HG02588 (cell line): ENCODE data around the gene EMP2.

Experiments used
- ATAC-seq: cut with Tn5 transposase; IDR thresholded peaks from one replicate; pipeline ENCODE4 v1.9.1; 2021; ENCODE audit warnings: mild to moderate bottlenecking, moderate library complexity; ENCODE audit not compliant: unreplicated experiment

Gene EMP2

DNA sequence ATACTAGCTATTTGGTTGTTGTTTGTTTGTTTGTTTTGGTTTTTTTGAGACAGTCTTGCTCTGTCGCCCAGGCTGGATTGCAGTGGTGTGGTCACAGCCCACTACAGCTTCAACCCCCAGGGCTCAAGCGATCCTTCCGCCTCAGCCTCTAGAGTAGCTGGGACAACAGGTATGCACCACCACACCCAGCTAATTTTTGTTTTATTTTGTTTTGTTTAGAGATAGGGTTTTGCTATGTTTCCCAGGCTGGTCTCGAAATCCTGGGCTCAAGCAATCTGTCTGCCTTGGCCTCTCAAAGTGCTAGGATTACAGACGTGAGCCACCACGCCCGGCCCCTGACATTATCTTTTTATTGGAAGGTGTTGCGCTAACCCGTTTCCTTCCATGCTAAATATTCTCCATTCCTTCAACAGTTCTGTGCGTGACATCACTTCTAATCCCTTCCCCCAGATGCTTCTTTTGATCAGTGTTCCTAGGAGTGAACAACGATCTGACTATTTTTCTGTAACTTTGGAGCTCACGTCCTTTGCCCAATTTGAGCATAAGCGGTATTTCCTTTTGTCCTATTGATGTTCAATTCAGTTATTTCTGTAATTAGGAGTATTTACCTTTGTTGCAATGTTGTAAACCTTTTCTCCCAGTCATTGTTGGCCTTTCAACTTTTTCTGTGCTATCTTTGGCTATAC, 30.2 kb upstream of the EMP2 start:
- ATAC-seq = no peak

DNA sequence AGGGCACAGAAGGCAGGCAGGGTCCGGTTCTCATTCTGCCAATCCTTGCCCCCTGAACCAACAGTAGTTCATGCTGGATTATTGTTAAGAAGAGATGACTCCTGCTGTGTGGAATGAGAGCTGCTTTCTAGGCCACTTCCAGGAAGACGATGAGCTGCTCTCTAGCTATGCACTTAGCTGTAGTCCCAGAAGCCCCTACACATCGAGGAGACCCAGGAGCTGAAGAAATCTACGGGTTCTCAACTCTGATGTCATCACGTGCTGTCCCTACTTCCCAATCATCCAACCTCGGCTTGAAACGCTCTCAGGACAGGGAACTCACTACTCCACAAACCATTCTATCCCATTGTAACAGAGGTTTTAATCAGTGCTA, 29.0 kb upstream of the EMP2 start:
- no peak for ATAC-seq

- no peak for ATAC-seq
Observed at GRCh38 chr16:10608687-10609401, 28.4 kb upstream of the EMP2 start.

- no peak for ATAC-seq
Observed at GRCh38 chr16:10607157-10607556, 26.8 kb upstream of the EMP2 start.

DNA sequence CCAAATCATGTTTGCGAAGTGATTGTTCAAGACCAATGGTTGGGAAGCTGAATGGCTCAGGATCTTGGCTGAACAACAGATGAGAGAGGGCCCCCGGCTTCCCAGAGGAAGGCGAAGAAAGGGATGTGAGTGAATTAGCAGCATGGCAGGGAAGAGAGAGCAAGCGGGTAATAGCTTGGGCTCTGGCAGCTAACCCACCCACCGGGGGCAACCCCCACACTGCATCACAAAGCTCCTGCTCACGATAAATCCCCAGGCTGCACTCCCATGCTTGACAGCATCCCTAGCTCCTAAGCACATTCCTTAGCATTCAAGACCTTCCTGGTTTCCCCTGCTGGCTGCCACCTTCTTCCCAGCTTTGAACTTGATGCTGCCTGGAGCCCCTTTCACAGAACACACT, 26.2 kb upstream of the EMP2 start:
- ATAC-seq = no peak

DNA sequence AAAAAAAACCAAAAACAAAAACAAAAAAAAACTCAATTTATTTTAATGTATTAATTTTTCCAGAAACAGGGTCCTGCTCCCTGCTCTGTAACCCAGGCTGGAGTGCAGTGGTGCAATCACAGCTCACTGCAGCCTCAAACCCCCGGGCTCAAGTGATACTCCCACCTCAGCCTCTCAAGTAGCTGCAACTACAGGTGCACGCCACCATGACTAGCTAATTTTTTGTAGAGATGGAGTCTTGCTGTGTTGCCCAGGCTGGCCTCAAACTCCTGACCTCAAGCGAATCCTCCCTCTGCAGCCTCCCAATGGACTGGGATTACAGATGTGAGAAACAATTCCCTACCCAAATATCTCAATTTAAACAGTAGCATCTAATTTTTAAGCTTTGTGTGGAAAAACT, 25.2 kb upstream of the EMP2 start:
- no peak for ATAC-seq

DNA sequence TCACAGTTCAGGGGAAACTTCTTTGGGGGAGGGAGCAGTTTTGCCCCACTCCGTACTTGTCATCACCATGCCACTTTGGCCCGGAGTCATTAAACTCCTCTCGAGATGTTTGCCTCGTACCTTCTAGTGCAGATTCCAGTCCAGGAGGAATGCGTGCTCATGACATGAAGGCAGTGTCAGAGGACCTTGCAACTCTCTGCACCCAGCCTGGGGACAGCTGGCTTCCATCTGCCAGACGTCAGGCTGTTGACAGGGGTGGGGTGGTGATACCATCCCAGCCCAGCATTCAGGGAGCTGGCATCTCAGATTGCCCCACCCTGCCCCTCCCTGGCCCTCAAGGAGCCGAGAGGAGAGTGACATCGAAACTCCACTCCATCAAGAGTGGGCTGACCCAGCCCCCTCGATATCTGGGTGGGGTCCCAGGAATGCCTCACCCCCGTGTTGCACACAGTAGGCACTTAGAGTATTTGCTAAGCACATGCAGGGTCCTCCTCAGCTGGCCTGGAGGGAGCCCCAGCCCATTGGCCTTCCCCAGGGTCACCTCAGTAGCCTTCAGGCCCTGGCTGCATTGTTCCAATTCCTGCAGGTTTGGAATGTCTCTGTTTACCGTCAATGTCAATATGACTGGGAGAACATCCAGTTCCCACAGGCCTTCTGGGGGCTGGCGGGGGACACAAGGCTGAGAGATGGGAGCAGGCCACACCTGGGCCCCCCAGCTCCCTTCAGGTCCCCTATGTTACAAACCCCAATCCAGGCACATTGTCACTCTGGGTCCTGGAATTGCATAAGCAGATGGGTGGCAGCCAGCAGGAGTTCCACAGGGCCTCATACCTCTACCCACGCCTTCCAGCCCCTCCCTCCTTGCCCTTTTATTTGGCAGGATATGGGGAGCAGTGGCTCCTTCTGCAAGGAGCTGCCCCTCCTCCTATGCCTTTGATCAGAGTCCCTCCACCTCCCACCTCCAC, 21.3 kb upstream of the EMP2 start:
- no peak for ATAC-seq

GRCh38 chr16:10600782-10601443, 20.5 kb upstream of the EMP2 start:
- ATAC-seq = no peak

DNA sequence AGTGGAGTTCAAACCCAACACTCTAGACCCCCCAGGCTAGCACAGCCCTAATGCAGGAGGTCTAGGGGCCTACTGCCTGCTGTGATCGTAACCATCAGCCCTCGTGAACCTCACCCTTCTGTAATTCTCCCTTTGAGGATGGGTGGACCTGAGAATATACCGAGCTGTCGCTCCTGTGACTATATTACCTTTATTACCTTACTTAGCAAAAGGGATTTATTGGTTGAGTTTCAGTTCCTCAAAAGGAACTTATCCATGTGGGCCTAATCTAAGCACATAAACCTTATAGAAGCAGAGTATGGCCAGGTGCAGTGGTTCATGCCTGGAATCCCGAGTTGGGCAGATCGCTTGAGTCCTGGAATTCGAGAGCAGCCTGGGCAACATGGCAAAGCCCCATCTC, 19.2 kb upstream of the EMP2 start:
- no peak for ATAC-seq

DNA sequence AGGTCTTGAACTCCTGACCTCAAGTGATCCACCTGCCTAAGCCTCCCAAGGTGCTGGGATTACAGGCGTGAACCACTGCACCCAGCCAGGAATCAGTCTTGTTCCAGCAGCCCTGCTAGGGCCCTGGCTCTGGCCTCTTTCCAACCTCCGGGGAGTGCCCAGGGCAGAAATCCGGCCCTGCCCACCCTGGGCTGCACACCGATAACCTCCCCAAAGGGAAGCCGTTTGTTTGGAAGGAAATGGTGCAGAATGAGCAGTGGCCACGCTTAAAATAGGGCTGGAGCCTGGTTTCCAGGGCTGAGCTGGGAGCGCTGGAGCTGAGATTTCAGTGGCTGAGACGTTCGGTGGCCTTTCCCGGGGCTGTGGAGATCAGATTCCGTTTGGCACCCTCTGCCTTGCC, 17.8 kb upstream of the EMP2 start:
- ATAC-seq = no peak

DNA sequence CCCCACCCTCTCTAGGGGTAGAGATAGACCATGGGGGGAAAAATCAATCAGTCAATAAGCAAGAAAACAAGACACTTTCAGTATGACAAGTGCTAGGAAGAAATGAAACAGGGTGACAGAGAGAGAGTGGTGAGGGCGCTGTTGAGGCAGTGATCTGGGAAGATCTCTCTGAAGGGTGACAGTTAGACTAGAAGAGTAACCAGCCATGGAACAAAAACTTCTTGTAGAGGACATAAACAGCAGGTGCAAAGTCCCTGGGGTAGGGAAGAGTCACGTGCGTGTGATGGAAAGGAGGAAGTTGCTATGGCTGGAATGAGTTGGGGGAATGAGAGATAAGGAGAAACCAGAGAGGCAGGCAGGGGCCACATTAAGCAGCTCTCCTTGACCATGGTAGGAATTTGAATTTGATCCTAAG, 16.8 kb upstream of the EMP2 start:
- no peak for ATAC-seq

DNA sequence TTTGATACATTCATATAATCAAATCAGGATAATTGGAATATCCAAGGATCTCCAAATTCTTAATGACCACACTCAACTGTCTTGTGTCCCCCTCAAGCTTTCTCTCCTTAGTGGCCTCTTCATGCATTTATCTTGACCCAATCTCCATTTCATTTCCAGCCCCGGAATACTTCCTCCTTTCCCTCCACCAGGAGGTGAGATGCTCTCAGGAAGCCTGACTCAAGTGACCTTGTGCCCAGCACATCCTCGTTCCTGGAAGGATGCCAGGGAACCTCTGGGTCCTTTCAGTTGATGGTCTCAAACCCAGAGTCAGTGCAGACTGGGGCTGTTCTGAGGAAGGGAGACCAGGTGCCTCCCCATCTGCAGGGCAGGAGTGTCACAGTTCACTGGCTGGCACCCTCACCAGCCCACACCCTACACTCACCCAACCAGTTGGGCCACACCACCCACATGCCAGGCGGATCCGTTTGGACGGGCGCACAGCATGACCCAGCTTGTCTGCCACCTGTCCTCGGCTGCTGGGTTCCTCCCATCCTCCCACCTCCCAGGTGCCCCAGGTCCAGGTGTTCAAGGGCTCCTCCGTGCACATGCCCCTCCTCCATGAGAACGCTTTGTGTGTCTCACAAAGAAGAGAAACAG, 14.0 kb upstream of the EMP2 start:
- no peak for ATAC-seq

DNA sequence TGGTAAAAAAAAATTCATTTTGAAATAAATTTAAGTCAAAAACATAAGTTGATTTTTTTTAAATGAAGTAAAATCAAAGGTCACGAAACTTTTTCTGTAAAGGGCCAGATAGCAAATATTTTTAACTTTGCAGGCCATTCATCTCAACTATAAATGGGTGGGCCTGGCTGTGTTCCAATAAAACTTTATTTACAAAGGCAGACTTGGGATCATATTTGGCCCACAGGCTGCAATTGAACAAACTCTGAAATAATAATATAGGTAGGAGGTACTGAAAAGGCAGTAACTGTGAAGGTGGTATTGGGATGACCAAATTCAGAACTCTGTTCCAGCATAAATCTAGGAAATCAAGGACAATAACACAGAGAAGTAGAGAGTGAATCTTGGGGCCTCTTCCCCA, 12.2 kb upstream of the EMP2 start:
- no peak for ATAC-seq

DNA sequence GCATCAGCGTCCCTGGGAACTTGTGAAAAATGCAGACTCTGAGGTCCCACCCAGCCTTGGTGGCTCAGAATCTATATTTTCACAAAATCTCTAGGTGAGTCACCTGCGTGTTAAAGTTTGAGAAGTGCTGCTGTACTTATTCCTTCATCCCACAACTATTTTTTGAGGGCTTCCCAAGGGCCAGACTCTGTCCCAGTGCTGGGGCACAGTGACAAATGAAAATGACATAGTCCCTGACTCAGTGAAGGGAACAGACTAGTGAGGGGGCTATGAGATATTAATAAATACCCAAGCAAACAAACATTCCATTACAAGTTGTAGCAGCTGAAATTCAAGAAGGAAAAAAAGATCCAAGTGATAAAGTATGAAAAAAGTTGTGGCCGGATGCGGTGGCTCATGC, 9.9 kb upstream of the EMP2 start:
- ATAC-seq = no peak

DNA sequence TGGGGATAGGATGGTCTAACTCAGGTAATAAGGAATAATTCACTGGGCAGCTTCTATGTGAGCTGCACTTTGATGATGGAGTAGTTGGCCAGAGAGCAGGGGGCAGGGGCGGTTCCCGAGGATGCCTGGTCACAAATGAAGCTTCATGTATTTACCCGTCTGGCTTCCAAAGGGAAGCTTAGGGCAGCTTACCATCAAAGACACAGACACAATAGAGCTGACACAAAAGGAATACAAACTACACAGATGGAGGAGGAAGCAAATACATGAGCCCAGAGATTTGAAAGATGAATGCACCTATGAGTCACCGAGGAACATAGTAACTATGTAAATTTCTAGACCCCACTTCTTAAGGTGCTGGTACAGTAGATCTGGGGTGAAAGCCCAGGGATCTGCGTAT, 8.7 kb upstream of the EMP2 start:
- ATAC-seq = no peak

GRCh38 chr16:10587622-10588021, 7.2 kb upstream of the EMP2 start:
- no peak for ATAC-seq

DNA sequence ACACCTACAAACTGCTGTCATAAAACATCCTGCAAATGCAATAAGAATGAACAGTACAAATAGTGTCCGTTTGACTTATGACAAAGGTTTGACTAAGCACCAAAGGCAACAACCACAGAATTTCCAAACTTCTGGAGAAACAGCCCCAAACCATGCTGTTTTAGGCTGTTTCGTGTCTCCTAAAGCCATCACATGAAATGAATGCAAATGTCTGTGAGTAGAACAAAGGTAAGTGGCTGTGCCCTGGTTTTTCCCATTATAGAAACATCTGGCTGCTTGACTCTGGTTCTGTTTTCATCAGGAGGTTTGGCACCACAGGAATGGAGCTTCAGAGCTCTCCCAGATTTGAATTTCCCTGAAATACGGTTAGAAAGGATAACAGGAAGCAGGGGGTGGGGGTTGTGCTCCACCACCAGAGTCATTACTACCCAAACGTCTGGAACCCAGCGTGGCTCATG, 4.6 kb upstream of the EMP2 start:
- ATAC-seq = no peak

DNA sequence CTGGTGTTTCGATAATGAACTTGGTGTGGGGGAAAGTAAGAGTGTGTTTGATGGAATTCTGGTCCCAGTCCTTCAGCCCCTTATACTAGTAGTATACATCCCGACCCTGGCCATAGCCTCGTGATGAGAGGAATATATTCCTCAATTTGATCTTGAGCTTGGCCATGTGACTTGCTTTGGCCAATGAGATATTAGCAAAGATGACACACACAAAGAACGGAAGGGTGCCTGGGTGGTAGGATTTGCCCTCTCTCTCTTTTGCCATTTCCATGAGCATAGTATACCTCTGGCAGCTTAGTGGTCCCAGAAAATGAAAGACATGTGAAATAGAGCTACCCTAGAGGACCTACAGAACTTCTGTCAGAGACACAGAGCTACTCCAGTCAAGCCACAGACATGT, 2.9 kb upstream of the EMP2 start:
- ATAC-seq = no peak

- ATAC-seq = no peak
Observed at GRCh38 chr16:10581507-10581906, 1.1 kb upstream of the EMP2 start.

DNA sequence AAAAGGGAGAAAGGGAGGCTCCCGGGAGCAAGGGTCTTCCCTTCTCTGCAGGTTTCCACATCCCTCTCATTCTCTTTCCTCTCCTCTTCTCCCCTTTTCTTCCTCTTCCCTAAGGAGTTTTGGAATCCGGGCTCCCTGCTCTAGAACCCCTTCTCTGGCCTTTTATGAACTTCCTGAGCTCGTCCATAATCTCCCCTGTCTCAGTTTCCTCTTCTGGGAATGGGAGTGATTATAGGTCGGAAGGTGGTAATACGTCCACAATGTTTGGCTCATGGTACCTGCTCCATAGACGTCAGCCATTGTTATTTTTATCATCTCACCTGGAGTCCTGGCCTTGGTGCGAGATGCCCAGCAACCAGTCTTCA, 467 bp upstream of the EMP2 start:
- no peak for ATAC-seq

- ATAC-seq = no peak
Observed at GRCh38 chr16:10579575-10579964, 828 bp downstream of the EMP2 start.
